Left ventricle myocardium superior (tissue), 1 donor: Measurements from ENCODE around the gene KDM3A. TPM values are rescaled to one million over a fixed set of nuclear protein-coding genes. Genes with fewer than 3 reads are reported as not detected.
"Not testable (repeated sequence)": the region's sequence is repeated elsewhere in the genome, so short reads cannot be mapped to it uniquely, and the experiment has no call there.

Experiments used
- ATAC-seq: fragments of 200-7000 bp; cut with Tn5 transposase; one replicate; pipeline ENCODE4 v1.9.1; 2020; ENCODE audit warnings: mild to moderate bottlenecking, moderate library complexity
- DNase-seq: peaks from one replicate; pipeline ENCODE4 v3.0.0-alpha.2; 2020
- intact Hi-C: fragments of 100-400 bp; cut with micrococcal nuclease; formaldehyde crosslinking; loops from one replicate; pipeline ENCODE4 v1.11.0; 2022
- total RNA-seq: library from RNA; stranded (reverse); fragmentation: NEBNext Ultra II Directional; extraction: Animal tissue kit (Norgen Biotek cat#: 25700); gene quantifications from one replicate; pipeline ENCODE4 v1.2.1, GENCODE V29; 2021
- donor health status: DM: no; HTN: yes; CAD: no; lungs with severe emphysema.

Gene KDM3A
- total RNA-seq, 1 donor from 2014 or later, result 35.6 TPM

DNA sequence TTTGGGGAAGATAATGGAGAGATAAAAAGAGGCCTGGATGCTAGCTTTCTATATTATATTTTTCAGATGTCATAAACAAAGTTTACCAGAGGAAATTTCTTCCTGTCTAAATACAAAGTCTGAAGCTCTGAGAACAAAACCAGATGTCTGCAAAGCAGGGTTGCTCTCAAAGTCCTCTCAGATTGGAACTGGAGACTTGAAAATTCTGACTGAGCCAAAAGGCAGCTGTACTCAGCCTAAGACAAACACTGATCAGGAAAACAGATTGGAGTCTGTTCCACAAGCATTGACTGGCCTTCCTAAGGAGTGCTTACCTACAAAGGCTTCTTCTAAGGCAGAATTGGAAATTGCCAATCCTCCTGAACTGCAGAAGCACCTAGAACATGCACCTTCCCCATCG is 25.1 kb downstream of the KDM3A start:
- DNase-seq, result no peak
- intact Hi-C loops, result no loop called here
- ATAC-seq, result no peak

DNA sequence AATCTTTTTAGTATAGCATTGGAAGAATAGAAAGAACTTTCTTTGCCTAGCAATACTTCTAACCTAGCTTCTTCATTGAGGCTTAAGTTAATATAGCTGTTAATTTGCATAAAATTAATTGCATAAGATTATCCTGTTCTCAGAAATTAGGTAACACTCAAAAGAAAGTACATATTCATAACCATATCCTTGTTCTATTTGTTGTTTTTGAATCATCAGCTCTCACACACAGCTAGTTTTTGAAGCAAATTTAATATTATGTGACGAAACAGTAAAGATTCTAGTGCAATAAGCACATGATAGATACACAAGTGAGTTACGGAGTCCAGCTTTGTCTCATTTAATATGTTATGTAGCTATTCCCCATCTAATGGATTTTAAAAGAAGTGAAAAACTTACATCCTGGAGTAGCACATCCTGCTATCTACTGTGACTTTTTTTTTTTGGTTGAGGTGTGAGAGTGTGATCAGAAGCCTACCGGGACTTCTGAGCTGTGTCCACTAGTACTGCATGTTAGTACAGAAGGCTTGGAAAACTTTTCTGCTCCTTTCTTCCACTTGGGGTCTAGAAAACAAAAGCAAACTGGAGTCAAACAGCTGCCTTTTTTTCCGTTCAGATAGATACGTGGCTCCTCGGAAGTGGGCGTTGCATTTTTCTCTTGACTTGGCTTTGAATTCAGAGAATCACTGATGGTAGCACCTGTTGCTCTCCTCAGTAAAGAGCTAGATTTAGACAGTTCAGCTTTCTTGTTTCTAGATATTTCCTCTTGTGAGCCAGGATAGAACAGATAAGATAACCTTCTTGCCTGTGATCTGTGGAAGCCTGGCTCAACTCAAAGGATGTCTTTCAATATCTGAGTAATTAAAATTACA is 27.2 kb downstream of the KDM3A start:
- DNase-seq (no peak), ATAC-seq (no peak)
- intact Hi-C loops, result no loop called here

DNA sequence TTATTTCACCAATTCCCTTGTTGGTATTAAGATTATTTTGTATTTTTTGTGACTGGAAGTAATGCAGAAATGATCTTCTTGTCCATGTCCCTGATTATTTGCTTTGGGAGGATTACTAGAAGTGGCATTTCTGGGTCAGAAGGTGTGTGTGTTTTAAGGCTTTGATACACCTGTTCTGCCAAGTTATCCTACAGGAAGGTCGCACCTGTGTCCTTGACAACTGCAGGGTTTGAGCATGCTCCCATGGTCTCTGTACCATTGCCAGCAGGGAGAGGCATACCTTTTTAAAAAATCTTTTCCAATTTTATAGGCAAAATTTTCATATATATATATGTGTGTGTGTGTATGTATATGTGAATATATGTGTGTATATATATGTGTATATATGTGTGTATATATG is 29.7 kb downstream of the KDM3A start:
- intact Hi-C loops, result no loop called here
- no peak for ATAC-seq

DNA sequence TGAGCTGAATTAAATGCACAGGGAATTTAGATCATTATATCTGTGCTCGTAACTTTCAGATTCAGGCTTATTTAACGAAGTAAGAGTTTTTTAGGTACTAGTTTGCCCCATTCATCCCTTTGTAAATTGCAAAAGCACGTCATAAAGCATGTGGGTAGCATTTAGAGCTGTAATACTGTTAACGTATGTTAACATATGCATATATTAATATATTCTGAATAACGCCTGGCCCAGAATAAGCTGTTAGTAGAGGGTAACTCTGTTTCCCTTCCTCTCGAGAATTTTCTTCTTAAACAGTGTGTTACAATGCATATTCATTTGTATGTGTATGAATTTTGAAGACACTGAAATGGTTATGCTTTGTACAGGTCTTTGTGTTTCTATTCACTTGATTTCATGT is 30.5 kb downstream of the KDM3A start:
- intact Hi-C loops, result no loop called here
- no peak for ATAC-seq
- DNase-seq, result no peak

More for the DNA sequence above, 29.7 kb downstream of the KDM3A start:
- DNase-seq, result no peak

DNA sequence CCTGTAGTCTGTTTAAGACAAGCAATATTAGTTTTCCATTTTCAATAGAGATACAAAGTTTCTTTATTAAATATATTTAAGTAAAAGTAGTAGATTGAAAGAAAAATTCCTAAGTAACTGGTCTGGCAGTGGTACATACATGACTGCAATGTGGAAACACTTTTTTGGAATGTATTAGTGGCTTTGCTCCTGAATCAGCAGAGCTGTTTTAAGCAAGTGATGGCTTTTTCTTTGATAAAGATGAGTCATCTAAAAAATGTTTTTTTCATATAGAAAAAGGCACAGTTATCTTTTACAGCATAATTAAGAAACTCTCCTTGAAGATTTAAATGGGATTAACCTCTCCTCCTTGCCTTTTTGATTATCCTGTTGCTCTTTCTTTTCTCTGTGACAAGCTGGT is 34.9 kb downstream of the KDM3A start:
- no peak for DNase-seq
- intact Hi-C loops, result no loop called here
- no peak for ATAC-seq

DNA sequence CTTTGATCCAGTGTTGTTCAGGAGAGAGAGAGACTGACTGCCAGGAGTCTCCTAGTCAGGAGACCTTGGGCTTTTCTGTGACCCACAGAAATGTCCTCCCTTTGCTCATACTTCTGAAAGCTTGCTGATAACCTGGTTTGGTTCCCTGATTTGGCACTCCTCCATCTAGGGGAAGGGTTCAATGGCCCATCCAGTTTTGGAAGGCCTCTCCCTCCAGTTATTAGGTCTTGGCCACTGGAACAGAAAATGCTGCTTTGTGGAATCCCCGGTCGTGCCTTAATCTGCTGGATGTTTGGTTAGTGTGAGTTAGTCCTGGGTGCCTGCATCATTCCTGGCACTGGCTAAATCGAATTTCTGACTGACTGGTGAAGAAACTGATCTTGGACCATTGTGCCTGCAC is 35.7 kb downstream of the KDM3A start:
- DNase-seq (no peak), ATAC-seq (peak; percentile 69)
- intact Hi-C loops, result no loop called here

DNA sequence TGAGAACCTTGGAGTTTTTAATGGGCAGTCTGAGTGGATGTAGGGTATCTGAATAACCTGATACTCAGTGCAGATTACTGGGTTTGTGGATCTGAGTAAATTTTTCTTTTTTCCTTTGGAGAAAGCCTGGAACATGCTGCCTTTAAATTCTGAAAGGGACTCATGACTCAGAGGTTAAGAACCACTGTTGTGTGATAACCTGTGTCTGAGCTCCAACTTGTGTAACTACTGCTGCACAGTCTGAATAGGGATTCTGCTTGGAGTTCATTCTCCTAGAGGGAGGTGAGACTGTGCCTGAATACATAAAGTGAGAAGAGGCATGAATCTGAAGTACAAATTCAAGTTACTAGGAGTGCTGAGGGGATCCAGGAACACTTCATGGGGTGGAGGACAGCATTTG is 36.2 kb downstream of the KDM3A start:
- ATAC-seq, result peak; percentile 62
- intact Hi-C loops, result no loop called here
- DNase-seq, result no peak

DNA sequence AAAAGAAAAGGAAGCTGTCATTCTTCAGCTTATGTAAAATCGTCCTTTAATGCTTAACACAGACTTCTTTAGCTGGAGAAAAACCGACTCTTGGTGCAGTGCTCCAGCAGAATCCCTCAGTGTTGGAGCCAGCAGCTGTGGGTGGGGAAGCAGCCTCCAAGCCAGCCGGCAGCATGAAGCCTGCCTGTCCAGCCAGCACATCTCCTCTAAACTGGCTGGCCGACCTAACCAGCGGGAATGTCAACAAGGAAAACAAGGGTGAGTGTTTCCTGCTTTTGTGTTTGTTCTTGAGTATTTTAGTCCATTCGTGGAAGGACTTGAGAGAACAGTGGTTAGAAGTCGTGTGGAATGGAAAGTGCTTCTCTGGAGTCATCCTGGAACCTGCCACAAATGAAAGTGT is 38.9 kb downstream of the KDM3A start:
- intact Hi-C loops, result no loop called here
- DNase-seq (peak; percentile 64), ATAC-seq (peak; percentile 78)

DNA sequence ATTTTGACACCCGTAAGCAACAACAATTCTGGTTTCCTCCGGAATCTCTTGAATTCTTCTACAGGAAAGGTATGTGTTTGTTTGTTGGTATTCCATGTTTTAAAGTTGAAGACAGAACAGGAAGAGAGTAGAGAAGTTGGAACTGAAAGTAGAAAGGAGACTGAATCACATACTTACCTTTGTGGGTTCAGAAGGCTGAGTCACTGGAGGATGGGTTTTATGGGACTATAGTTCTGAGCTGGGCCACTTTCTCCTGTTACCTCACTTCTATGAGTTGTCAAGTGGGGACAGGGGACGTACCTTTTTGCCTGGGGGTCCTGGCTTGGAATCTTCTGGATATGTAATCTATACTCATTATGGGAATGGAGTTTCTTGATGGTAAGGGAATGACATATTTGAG is 40.9 kb downstream of the KDM3A start:
- no peak for DNase-seq
- intact Hi-C loops, result no loop called here
- ATAC-seq, result no peak

DNA sequence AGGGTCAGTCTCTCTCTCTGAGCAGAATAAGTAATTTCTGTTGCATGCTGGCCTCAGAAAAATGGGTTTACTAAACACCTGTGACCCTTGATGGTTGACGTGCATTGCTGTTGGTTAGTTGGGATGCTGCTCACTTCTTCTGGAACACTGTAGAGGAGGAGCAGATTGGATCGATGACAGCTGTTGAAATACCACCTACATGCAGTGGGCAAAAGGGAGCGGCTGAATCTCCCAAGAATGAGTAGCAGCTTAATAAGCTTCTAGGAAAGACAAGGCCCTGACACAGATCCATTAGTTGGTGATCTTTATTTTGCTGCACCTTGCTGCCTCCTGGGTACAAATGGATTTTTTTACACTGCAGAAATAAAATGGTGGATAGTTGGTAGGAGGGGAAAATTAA is 43.2 kb downstream of the KDM3A start:
- ATAC-seq (no peak), DNase-seq (no peak)
- intact Hi-C loops, result no loop called here

DNA sequence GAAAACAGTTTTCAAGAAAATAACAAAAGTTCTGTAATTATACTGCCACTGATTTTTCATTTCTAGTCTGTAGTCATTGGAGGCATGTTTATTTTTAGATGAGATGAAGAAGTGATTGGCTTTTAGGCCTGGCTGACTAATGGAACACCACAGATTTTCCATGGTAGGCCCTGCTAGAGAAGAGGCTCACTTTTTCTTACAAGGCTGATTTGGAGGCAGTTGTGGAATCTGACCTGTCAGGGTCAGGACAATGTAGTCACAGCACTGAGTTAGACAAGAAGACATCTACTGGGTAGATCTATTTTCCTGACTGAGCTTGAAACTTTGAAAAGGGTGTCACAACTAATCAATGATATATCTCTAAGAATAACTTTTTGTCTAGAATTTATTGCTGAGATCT is 43.9 kb downstream of the KDM3A start:
- intact Hi-C loops, result no loop called here
- ATAC-seq (no peak), DNase-seq (no peak)

DNA sequence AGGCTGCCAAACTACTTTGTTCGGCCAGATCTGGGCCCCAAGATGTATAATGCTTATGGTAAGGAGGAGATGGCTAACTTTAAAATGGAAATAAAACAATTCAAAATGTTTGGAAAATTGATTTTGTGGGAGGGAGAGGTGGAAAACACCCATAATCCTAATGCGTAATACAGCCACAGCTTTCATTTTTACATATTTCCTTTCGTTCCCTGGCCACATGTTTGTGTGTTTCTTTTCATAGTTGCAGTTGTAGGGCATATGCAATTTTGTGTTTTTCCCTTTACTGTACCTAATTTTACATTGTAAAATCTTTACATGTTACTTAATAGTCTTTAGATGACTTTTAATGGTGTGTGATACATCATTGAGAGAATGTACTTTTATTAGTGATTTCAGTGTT is 44.6 kb downstream of the KDM3A start:
- ATAC-seq (no peak), DNase-seq (no peak)

DNA sequence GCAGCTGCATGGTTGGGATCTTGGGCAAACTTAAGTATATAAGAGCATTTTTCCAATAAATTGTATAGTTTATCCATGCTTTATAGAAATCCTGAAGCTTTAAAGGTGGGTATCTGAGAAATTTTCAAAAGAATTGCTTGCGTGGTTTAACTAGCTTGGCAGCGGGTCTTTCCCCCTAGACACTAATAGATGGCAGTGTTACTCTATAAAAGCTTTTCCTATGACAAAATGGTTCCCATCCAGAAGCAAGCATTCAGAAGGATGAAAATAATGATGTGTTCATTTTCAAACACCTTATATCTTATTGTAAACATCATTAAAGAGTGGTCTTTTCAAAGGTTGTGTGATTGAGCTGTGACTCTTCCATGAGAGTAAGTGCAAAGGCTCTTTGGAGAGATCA is 45.9 kb downstream of the KDM3A start:
- no peak for ATAC-seq
- intact Hi-C loops, result no loop called here
- DNase-seq, result no peak

More for the DNA sequence above, 44.6 kb downstream of the KDM3A start:
- intact Hi-C loops, result no loop called here

DNA sequence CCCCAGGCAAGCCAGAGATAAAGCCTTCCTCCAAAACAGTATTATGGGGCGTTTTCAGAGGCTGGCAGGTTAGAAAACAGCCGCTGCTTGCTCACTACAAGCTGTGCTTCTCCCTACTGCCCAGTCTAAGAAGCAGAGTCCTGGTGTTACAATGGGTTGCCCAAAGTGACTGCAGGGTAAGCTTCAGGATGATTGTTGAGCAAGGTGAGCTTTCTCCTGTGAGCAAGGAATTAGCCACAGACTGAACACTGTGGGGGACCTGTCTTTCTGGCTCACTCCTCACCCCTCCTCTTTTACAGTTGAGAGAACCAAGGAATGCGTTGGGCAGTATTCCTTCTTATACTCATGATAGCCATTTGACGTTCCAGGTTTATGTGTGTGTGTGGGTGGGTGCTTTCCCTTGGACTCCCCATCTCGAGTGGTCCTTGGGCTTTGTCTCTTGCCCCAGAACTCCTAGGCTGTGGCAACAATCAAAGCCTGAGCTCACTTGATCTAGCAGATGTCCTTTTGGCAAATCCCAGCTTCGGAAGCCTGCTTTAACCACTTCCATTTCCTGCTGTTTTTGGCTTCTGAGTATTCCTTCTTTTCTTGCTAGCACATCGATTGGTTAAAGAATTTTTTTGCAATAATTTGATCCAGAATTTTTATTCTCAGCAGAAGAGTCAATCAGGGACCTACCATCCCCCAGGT is 47.5 kb downstream of the KDM3A start:
- no peak for ATAC-seq
- intact Hi-C loops, result no loop called here

DNA sequence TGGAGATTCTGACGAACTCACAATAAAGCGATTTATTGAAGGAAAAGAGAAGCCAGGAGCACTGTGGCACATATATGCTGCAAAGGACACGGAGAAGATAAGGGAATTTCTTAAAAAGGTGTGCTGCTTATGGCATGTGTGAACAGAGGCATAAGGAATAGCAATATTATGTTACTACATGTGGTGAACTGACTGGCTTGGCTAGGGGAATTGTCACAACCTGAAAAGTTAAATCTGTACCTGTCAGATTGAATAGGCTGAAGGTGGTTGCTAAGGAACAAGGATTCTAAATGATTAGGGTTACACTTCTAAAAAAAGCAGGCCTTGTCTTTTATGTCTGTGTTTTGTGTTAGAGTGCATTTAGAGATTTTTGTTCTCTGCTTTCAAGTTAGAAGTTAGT is 48.4 kb downstream of the KDM3A start:
- DNase-seq (no peak), ATAC-seq (peak; percentile 9)
- intact Hi-C loops, result no loop called here

More for the DNA sequence above, 47.5 kb downstream of the KDM3A start:
- no peak for DNase-seq

DNA sequence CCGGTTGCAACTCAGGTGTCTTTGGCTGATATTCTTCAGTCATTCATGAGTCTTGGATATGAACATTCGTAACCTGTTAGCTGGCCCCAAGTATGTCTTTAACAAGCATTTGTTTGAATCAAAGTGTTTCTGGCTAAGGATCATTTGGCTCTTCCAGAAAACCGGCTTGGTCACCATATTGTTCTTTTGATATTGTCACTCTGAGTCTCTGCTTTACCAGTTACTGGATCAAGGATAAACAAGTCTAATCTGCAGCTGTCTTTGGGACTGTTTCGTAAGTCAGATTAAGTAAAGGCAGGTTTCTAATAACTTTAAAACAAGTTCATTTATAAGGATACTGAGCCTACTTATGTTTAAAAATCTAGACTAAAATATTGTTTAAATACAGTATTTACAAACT is 49.1 kb downstream of the KDM3A start:
- DNase-seq, result no peak
- no peak for ATAC-seq
- intact Hi-C loops, result no loop called here

DNA sequence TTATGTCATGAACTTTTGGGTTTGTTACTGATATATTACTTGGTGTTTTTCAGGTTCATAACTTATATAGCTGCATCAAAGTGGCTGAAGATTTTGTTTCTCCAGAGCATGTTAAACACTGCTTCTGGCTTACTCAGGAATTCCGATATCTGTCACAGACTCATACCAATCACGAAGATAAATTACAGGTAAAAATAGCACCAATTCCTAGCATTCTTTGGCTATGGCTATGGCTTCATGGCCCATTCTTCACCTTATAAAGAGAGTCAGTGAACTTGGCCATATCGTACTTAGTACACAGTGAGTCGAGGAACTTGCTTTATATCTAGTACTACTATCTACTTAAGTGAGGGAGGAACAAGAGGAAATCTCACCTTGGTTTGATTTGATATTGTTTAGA is 49.9 kb downstream of the KDM3A start:
- ATAC-seq, result no peak
- intact Hi-C loops, result no loop called here

DNA sequence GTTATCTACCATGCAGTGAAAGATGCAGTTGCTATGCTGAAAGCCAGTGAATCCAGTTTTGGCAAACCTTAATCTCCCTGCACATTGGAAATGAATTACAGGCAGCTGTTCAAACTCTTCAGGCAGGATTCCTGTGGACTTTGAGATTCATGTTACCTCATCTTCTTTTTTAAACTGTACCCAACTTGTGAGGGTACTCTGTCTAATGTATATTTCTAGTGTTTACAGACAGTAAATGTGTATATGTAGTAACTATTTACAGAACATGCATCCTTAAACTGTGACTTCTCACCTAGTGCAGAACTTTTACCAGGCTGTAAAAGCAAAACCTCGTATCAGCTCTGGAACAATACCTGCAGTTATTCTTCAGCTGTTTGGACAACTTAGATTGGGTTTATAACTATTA is 50.9 kb downstream of the KDM3A start:
- ATAC-seq, result peak; percentile 59
- no peak for DNase-seq
- intact Hi-C loops, result no loop called here

More for the DNA sequence above, 49.9 kb downstream of the KDM3A start:
- DNase-seq, result no peak

DNA sequence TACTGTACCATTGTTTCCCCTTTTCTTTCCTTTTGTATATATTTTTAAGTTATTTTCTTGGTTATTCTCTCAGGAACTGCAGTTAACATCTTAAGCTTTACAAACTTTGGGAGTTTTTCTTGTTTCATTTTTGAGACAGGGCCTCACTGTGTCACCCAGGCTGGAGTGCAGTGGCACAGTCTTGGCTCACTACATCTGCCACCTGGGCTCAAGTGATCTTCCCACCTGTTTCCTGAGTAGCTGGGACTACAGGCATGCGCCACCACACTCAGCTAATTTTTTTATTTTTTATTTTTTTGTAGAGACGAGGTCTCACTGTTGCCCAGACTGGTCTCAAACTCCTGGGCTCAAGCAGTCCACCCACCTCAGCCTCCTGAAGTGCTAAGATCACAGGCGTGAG is 55.2 kb downstream of the KDM3A start:
- ATAC-seq, DNase-seq, intact Hi-C loops: not testable (repeated sequence)

DNA sequence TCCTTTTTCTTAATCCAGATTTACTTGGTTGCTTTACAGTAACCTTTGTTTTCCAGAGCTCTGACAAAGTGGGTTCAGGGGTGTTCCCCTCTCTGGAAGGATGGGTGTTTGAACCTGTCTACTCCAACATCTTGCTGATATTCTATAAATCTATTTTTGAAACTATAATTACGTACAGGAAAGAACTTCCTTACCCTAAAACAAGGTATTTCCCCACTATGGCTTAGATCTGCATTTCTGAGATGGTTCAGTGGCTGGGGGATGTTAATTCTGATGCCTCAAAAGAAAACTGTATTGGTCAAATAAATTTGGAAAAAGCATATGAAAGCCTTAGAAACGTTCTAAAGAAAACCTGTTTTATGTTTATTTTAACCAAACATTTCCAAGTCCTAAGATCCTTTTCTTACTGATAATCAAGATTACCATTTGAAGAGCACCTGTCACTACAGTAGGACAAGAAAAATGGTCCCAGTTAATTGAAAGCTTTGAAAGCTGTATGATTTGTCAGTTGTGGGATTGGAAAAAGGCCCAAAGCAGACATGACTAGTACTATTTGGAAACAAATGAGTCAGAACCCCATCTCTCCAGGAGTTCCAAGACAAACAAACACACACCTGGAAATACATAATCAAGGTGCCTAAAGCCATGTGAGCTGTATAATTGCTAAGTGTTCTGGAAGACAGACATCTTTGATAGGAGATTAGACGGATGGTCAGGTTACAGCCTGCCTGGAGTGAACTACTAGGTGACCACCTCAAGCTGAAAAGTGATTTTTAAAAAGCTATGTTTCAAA is 57.5 kb downstream of the KDM3A start:
- no peak for ATAC-seq
- no peak for DNase-seq
- intact Hi-C loops, result no loop called here
